ENCODE measurements around the gene RNF151. TPM values are rescaled to one million over a fixed set of nuclear protein-coding genes. Genes with fewer than 3 reads are reported as not detected.

The RNF151 gene
- total and polyA plus RNA-seq, 8 donors, result 0.17 TPM; not detected in 7

- peaks cover 17 to 33% of the 10 kb centered on the region in 2 donors for H3K4me1 ChIP-seq
- peaks cover 0 to 57% of the 10 kb centered on the region in 2 donors for H3K36me3 ChIP-seq
- intact Hi-C loops (cut with DNase I), result no loop called here
- peaks cover 15 to 33% of the 10 kb centered on the region in 2 donors for H3K27me3 ChIP-seq
- peak in 1 of 4 donors; percentile 81 for DNase-seq
- H3K4me3 ChIP-seq, result no peak overlapping the region
- TF ChIP-seq CTCF (IDR thresholded peaks at IDR 0.05), result no peak
- H3K27ac ChIP-seq, result no peak overlapping the region
- H3K9me3 ChIP-seq, result no peaks in the 10 kb centered on the region
- ATAC-seq, result no peak
Measured at GRCh38 chr16:1975432-1976215, 9.0 kb downstream of the RNF151 start.

- Histone ChIP-seq H3K27me3 (peaks cover 20 to 39% of the 10 kb centered on the region in 2 donors), H3K4me1 (peaks cover 11 to 28% of the 10 kb centered on the region in 2 donors), H3K36me3 (peaks cover 0 to 57% of the 10 kb centered on the region in 2 donors), H3K27ac (no peak overlapping the region), H3K9me3 (no peaks in the 10 kb centered on the region), H3K4me3 (no peak overlapping the region)
- intact Hi-C loops (cut with DNase I), result no loop called here
- DNase-seq (no peak), ATAC-seq (no peak)
- no peak for TF ChIP-seq CTCF (IDR thresholded peaks at IDR 0.05)
Measured at GRCh38 chr16:1976216-1976520, 9.5 kb downstream of the RNF151 start.

GRCh38 chr16:1976951-1977874, 10.6 kb downstream of the RNF151 start:
- DNase-seq (no peak), ATAC-seq (no peak)
- intact Hi-C loops (cut with DNase I), result no loop called here
- Histone ChIP-seq H3K36me3 (peaks cover 0 to 57% of the 10 kb centered on the region in 2 donors), H3K9me3 (no peaks in the 10 kb centered on the region), H3K4me1 (peaks cover 9 to 25% of the 10 kb centered on the region in 2 donors), H3K27ac (no peak overlapping the region), H3K4me3 (no peak overlapping the region), H3K27me3 (peaks cover 24 to 49% of the 10 kb centered on the region in 2 donors)
- no peak for TF ChIP-seq CTCF (IDR thresholded peaks at IDR 0.05)

GRCh38 chr16:1977875-1978268, 11.2 kb downstream of the RNF151 start:
- intact Hi-C loops (cut with DNase I), result no loop called here
- H3K36me3 ChIP-seq, result peaks cover 0 to 57% of the 10 kb centered on the region in 2 donors

More at GRCh38 chr16:1977875-1978268, 11.2 kb downstream of the RNF151 start:
- DNase-seq, result peak in 1 of 4 donors; percentile 73
- ATAC-seq, result no peak
- TF ChIP-seq CTCF (IDR thresholded peaks at IDR 0.05), result no peak
- Histone ChIP-seq H3K27ac (no peak overlapping the region), H3K4me3 (no peak overlapping the region), H3K4me1 (peaks cover 4 to 20% of the 10 kb centered on the region in 2 donors), H3K27me3 (peaks cover 24 to 56% of the 10 kb centered on the region in 2 donors), H3K9me3 (no peaks in the 10 kb centered on the region)
